Type B pancreatic cell (in vitro differentiated cells): ENCODE results near the gene RTN4RL1. TPM values are rescaled to one million over a fixed set of nuclear protein-coding genes. Genes with fewer than 3 reads are reported as not detected.

ENCODE experiments used
- DNase-seq: peaks from one replicate; pipeline ENCODE4 v3.0.0; 2021; ENCODE audit warnings: mixed read lengths; ENCODE audit not compliant: unreplicated experiment; ENCODE audit errors: extremely low spot score
- H3K27ac Mint-ChIP-seq: 2 replicates; pipeline ENCODE4 v1.8.0; 2021; ENCODE audit warnings: mild to moderate bottlenecking, mixed read lengths
- H3K27me3 Mint-ChIP-seq: 2 replicates; pipeline ENCODE4 v1.8.0; 2021; ENCODE audit warnings: mixed read lengths
- H3K36me3 Mint-ChIP-seq: 2 replicates; pipeline ENCODE4 v1.8.0; 2021; ENCODE audit warnings: mixed read lengths
- H3K4me1 Mint-ChIP-seq: one replicate; pipeline ENCODE4 v1.8.0; 2021; ENCODE audit warnings: mixed read lengths; ENCODE audit not compliant: unreplicated experiment
- H3K4me3 Mint-ChIP-seq: 2 replicates; pipeline ENCODE4 v1.8.0; 2021; ENCODE audit warnings: mild to moderate bottlenecking, mixed read lengths
- H3K9me3 Mint-ChIP-seq: 2 replicates; pipeline ENCODE4 v1.8.0; 2021; ENCODE audit warnings: mixed read lengths
- CTCF ChIP-seq: fragments of 200-600 bp; sonication (generic); conservative IDR thresholded peaks from 2 replicates; pipeline ENCODE4 v1.5.0; 2021; ENCODE audit warnings: antibody characterized with exemption, mild to moderate bottlenecking
- total RNA-seq: library from RNA; stranded (reverse); gene quantifications from 2 replicates; pipeline ENCODE4 v1.2.1, GENCODE V29; 2021; ENCODE audit warnings: low replicate concordance

RTN4RL1 gene
- total RNA-seq, 1 donor from 2014 or later = 1.7 TPM

- H3K27me3 Mint-ChIP-seq = peaks cover 12% of the 10 kb centered on the region
- H3K36me3 Mint-ChIP-seq = peaks cover 8% of the 10 kb centered on the region
- no peaks in the 10 kb centered on the region for H3K9me3 Mint-ChIP-seq
- peaks cover 13% of the 10 kb centered on the region for H3K4me1 Mint-ChIP-seq
- DNase-seq = no peak
- peak overlapping the region; percentile 54 for H3K4me3 Mint-ChIP-seq
- TF ChIP-seq CTCF = no peak
- H3K27ac Mint-ChIP-seq = peak overlapping the region; percentile 90
Measured at GRCh38 chr17:2044263-2044894, 19.2 kb upstream of the RTN4RL1 start.

DNA sequence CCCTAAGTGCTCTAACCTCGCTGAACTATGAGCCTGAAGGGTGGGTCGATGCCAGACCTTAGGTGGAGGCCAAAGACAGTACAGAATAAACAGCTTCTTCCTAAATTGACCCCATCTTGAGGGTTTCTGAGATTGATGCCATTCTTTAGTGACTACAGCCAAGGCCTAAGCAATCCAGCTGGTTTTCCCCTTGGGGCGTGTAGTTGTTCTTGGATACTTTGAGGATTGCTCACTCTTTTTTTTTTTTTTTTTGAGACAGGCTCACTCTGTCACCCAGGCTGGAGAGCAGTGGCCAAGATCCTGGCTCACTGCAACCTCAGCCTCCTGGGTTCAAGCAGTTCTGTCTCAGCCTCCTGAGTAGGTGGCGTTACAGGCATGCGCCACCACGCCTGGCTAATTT, 18.7 kb upstream of the RTN4RL1 start:
- no peak for DNase-seq
- H3K36me3 Mint-ChIP-seq = peaks cover 8% of the 10 kb centered on the region
- peaks cover 13% of the 10 kb centered on the region for H3K4me1 Mint-ChIP-seq
- H3K9me3 Mint-ChIP-seq = no peaks in the 10 kb centered on the region
- TF ChIP-seq CTCF = no peak
- peaks cover 7% of the 10 kb centered on the region for H3K27me3 Mint-ChIP-seq
- H3K4me3 Mint-ChIP-seq = peak overlapping the region; percentile 95
- H3K27ac Mint-ChIP-seq = peak overlapping the region; percentile 90

GRCh38 chr17:2042933-2043332, 17.8 kb upstream of the RTN4RL1 start:
- Mint-ChIP-seq H3K27me3 (peaks cover under 1% of the 10 kb centered on the region), H3K9me3 (no peaks in the 10 kb centered on the region), H3K36me3 (peaks cover 8% of the 10 kb centered on the region), H3K4me3 (peak overlapping the region; percentile 95), H3K4me1 (peaks cover 13% of the 10 kb centered on the region), H3K27ac (peak overlapping the region; percentile 90)
- DNase-seq = no peak
- TF ChIP-seq CTCF = no peak

DNA sequence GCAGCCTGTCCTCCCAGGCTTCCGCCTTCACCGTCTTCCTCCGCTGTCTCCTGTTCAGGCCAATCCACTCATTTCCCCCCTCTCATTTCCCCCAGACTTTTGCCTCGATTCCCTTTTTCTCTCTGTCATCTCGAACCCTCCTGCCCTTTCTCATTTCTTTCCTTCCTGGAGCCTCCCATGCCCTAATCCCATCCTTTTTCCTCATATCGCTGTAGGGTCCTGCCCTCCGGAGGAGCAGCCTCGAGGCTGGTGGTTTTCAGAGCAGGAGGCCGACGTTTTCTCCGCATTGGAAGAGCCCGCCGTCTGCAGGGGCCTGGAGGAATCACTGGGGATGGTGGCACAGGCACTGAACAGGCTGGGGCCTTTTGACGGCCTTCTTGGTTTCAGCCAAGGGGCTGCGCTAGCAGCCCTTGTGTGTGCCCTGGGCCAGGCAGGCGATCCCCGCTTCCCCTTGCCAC, 17.3 kb upstream of the RTN4RL1 start:
- Mint-ChIP-seq H3K27me3 (no peaks in the 10 kb centered on the region), H3K4me1 (peaks cover 13% of the 10 kb centered on the region), H3K4me3 (peak overlapping the region; percentile 95), H3K36me3 (peaks cover 12% of the 10 kb centered on the region), H3K27ac (peak overlapping the region; percentile 90), H3K9me3 (no peaks in the 10 kb centered on the region)
- TF ChIP-seq CTCF = peak; percentile 40
- no peak for DNase-seq

DNA sequence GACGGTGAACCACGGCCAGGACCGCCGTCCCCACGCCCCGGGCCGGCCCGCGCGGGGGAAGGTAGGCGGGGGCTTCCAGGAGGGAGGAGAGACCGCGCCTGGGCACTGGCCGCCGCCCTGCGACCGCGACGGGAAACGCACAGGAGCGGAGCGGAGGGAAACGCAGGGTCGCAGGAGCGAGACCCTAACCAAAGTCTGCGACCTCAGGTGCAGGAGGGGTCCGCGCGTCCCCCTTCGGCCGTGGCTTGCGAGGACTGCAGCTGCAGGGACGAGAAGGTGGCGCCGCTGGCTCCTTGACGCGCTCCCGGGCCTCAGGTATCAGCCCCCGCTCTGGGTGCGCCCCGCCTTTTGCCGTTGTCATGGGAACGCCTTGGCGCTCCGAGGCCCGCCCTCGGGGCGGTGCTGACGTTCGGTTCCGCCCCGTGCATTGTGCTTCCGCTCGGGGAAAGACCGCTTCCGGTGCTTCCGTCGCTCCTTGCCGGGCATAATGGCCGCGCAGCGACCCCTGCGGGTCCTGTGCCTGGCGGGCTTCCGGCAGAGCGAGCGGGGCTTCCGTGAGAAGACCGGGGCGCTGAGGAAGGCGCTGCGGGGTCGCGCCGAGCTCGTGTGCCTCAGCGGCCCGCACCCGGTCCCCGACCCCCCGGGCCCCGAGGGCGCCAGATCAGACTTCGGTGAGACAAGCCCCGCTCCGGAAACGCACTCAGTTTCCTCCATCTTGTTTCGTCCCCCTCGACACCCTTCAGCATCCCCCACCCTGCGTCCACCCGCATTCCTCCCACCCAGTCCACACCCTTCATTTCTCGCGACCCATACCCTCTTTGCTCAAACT, 16.6 kb upstream of the RTN4RL1 start, which contains the start of gene OVCA2:
Gene OVCA2 (plus strand): TSS at position 462 of the 829 bp plus-strand sequence. CDS start 26 bp downstream, at position 488.
- H3K9me3 Mint-ChIP-seq = no peaks in the 10 kb centered on the region
- no peaks in the 10 kb centered on the region for H3K27me3 Mint-ChIP-seq
- peak within 1 kb of the TSS; percentile 95 for H3K4me3 Mint-ChIP-seq
- TF ChIP-seq CTCF = peak; percentile 61
- H3K27ac Mint-ChIP-seq = peak within 1 kb of the TSS; percentile 90
- H3K36me3 Mint-ChIP-seq = peaks cover 12% of the 10 kb centered on the region
- peak; percentile 98 for DNase-seq
- peaks cover 13% of the 10 kb centered on the region for H3K4me1 Mint-ChIP-seq
